Activated naive CD8-positive, alpha-beta T cell (primary cell): ENCODE results near the gene TARM1.
A peak's percentile ranks its signal among the peaks of the same experiment; 100 is the strongest.

Experiments used
- H3K27ac Mint-ChIP-seq: one replicate; pipeline ENCODE4 v1.8.0; 2021; ENCODE audit warnings: mixed read lengths
- H3K27me3 Mint-ChIP-seq: one replicate; pipeline ENCODE4 v1.8.0; 2021; ENCODE audit warnings: mixed read lengths
- H3K36me3 Mint-ChIP-seq: one replicate; pipeline ENCODE4 v1.8.0; 2021; ENCODE audit warnings: mixed read lengths
- H3K4me1 Mint-ChIP-seq: one replicate; pipeline ENCODE4 v1.8.0; 2021; ENCODE audit warnings: low read depth, mixed read lengths
- H3K4me3 Mint-ChIP-seq: one replicate; pipeline ENCODE4 v1.8.0; 2021; ENCODE audit warnings: mild to moderate bottlenecking, mixed read lengths
- H3K9me3 Mint-ChIP-seq: one replicate; pipeline ENCODE4 v1.8.0; 2021; ENCODE audit warnings: low read depth, mixed read lengths

TARM1 gene

GRCh38 chr19:54081032-54081431 is at the start of gene TARM1:
TSS of gene TARM1 (minus strand) at chr19:54081365. CDS start at chr19:54081340, 25 bp downstream.
- Mint-ChIP-seq H3K4me3 (no peak within 1 kb of the TSS), H3K27me3 (no peaks in the 10 kb centered on the region), H3K27ac (no peak within 1 kb of the TSS), H3K9me3 (peaks cover 6% of the 10 kb centered on the region), H3K36me3 (no peaks in the 10 kb centered on the region), H3K4me1 (no peaks in the 10 kb centered on the region)

- Mint-ChIP-seq H3K4me1 (peaks cover 3% of the 10 kb centered on the region), H3K27ac (no peak overlapping the region), H3K4me3 (no peak overlapping the region), H3K27me3 (no peaks in the 10 kb centered on the region), H3K9me3 (no peaks in the 10 kb centered on the region), H3K36me3 (peaks cover 2% of the 10 kb centered on the region)
Observed at GRCh38 chr19:54129617-54129996, 48.4 kb upstream of the TARM1 start.

- H3K27ac Mint-ChIP-seq = no peak overlapping the region
- no peaks in the 10 kb centered on the region for H3K9me3 Mint-ChIP-seq
- no peaks in the 10 kb centered on the region for H3K27me3 Mint-ChIP-seq
- H3K36me3 Mint-ChIP-seq = peaks cover 2% of the 10 kb centered on the region
- H3K4me1 Mint-ChIP-seq = no peaks in the 10 kb centered on the region
- no peak overlapping the region for H3K4me3 Mint-ChIP-seq
Observed at GRCh38 chr19:54128796-54129616, 47.8 kb upstream of the TARM1 start.

- no peaks in the 10 kb centered on the region for H3K4me1 Mint-ChIP-seq
- no peaks in the 10 kb centered on the region for H3K9me3 Mint-ChIP-seq
- H3K36me3 Mint-ChIP-seq = peaks cover 2% of the 10 kb centered on the region
Observed at GRCh38 chr19:54128441-54128725, 47.2 kb upstream of the TARM1 start.

GRCh38 chr19:54127688-54128440 is 46.7 kb upstream of the TARM1 start:
- H3K27me3 Mint-ChIP-seq = no peaks in the 10 kb centered on the region
- H3K27ac Mint-ChIP-seq = no peak overlapping the region
- H3K9me3 Mint-ChIP-seq = no peaks in the 10 kb centered on the region
- H3K4me1 Mint-ChIP-seq = no peaks in the 10 kb centered on the region
- no peak overlapping the region for H3K4me3 Mint-ChIP-seq
- H3K36me3 Mint-ChIP-seq = peaks cover 2% of the 10 kb centered on the region

More at GRCh38 chr19:54128441-54128725, 47.2 kb upstream of the TARM1 start:
- Mint-ChIP-seq H3K27ac (no peak overlapping the region), H3K27me3 (no peaks in the 10 kb centered on the region), H3K4me3 (no peak overlapping the region)

DNA sequence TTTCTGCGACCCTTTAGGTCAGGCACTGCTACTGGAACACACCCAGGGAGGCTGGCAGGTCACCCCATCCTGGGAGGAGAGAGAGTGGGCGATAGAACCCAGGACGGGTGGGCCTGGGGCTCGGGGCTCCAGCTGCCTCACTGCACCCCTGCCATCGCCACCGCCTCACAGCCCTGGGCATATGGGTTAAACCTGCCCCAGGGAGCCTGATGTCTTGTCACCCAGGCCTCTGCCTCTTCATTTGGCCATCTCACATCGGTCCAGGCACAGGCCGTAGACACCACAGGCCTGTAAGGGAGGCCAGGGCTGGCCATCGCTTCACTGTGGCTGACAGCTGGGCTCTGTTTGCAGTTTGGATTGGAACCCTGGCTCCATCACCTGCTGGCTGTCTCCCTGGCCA is 44.5 kb upstream of the TARM1 start:
- Mint-ChIP-seq H3K36me3 (no peaks in the 10 kb centered on the region), H3K4me3 (no peak overlapping the region), H3K4me1 (no peaks in the 10 kb centered on the region), H3K27me3 (no peaks in the 10 kb centered on the region), H3K9me3 (no peaks in the 10 kb centered on the region), H3K27ac (peak overlapping the region; percentile 41)

DNA sequence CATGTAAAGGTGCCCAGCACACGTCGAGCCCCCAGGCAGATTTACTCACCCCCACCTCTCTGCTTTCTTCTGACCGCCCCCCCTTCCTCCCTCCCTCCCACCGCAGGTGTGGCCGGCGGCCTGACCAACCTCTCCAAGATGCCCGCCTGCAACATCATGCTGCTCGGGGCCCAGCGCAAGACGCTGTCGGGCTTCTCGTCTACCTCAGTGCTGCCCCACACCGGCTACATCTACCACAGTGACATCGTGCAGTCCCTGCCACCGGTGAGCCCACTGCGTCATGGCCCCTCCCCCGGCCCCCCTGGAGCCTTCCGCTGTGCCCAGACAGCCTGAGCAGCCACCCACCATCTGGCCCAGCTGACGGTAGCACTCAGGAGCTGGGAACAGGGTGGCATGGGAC is 43.2 kb upstream of the TARM1 start:
- H3K4me1 Mint-ChIP-seq = no peaks in the 10 kb centered on the region
- H3K27ac Mint-ChIP-seq = no peak overlapping the region
- H3K36me3 Mint-ChIP-seq = no peaks in the 10 kb centered on the region
- H3K9me3 Mint-ChIP-seq = no peaks in the 10 kb centered on the region
- no peak overlapping the region for H3K4me3 Mint-ChIP-seq
- no peaks in the 10 kb centered on the region for H3K27me3 Mint-ChIP-seq

DNA sequence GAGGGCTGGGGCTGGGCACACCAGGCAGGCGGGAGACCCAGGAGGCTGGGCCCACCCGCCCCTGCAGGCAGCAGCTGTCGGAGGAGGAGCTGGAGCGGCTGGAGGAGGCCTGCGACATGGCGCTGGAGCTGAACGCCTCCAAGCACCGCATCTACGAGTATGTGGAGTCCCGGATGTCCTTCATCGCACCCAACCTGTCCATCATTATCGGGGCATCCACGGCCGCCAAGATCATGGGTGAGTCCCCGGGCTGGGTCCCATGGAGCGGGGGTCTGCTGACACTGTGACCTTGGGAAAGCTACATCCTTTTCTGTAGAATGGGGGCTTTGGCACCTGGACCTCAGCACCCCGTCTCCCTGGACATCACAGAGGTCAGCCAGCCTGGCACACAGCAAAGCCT is 42.5 kb upstream of the TARM1 start:
- Mint-ChIP-seq H3K36me3 (no peaks in the 10 kb centered on the region), H3K9me3 (no peaks in the 10 kb centered on the region), H3K4me1 (no peaks in the 10 kb centered on the region), H3K27ac (no peak overlapping the region), H3K4me3 (no peak overlapping the region), H3K27me3 (no peaks in the 10 kb centered on the region)

DNA sequence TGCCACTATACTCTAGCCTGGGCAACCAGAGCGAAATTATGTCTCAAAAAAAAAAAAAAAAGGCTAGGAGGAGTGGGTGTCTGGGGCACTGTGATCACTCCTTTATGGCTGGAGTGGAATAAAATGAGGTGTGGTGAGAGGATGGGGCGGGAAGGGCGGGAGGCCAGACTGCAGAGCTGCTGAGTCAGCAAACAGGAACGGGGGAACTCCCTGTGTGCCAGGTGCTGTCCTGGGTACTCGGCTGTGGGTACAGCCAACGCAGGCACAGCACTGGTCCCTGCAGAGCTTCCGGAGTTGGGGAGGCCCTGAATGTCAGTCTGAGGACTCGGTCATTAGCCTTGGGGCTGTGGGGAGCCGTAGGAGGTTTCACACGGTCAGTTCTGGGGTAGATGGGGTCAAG is 40.1 kb upstream of the TARM1 start:
- Mint-ChIP-seq H3K4me1 (peaks cover 14% of the 10 kb centered on the region), H3K36me3 (no peaks in the 10 kb centered on the region), H3K4me3 (no peak overlapping the region), H3K27me3 (no peaks in the 10 kb centered on the region), H3K27ac (no peak overlapping the region), H3K9me3 (no peaks in the 10 kb centered on the region)

DNA sequence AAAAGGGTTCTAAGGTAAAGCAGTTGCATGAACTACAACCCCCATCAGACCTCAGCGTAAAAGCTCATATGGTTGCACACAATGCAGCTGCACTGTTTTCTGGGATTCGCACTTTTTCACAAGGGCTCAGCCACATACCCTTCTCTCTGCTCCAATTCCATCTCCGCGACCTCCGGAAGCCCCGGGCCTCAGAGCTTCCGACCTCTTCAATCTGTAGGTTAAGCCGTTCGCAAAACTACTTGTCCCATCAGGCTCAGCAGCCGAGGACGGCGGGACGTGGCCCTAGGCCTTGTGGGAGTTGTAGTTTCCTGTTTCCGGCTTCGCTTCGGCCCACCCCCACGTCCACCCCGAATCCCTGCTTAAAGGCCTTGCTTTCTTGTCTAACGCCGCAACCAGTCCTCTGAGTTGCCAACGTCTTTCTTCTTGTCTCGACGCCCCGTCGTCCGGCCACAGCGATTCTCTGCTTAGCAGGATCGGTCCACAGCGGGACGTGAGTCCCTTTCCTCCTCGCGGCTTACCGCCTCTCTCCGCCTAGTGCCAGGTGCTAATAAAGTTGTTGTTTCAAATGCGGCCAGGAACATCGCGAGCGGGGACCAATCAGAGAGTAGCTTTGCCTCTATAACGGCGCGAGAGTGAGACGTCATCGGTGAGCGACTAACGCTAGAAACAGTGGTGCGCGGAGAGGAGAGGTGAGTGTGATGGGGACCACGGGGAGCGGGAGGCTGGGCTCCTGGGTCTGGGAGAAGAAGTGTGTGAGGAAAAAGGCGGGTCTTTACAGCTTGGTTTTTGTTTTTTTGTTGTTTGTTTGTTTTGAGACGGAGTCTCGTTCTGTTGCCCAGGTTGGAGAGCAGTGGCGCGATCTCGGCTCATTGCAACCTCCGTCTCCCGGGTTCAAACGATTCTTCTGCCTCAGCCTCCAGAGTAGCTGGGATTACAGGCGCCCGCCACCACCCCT is 34.2 kb upstream of the TARM1 start, which contains the start of the genes PRPF31 and TFPT:
PRPF31 (plus strand) TSS at position 646 of the 955 bp plus-strand sequence. CDS start 2,525 bp downstream, outside the sequence.
TFPT (minus strand) TSS at position 549 of the 955 bp plus-strand sequence; CDS start at position 161, 388 bp downstream.
- Mint-ChIP-seq H3K4me1 (peaks cover 38% of the 10 kb centered on the region), H3K36me3 (peaks cover 6% of the 10 kb centered on the region), H3K27me3 (no peaks in the 10 kb centered on the region), H3K4me3 (peak within 1 kb of the TSS; percentile 95), H3K9me3 (no peaks in the 10 kb centered on the region), H3K27ac (peak within 1 kb of the TSS; percentile 98)

GRCh38 chr19:54114340-54115108 is 33.4 kb upstream of the TARM1 start:
- Mint-ChIP-seq H3K4me3 (peak overlapping the region; percentile 95), H3K27ac (peak overlapping the region; percentile 98), H3K9me3 (no peaks in the 10 kb centered on the region), H3K27me3 (no peaks in the 10 kb centered on the region), H3K4me1 (peaks cover 38% of the 10 kb centered on the region), H3K36me3 (peaks cover 6% of the 10 kb centered on the region)

- H3K4me3 Mint-ChIP-seq = no peak overlapping the region
- no peaks in the 10 kb centered on the region for H3K27me3 Mint-ChIP-seq
- peaks cover 25% of the 10 kb centered on the region for H3K4me1 Mint-ChIP-seq
- no peak overlapping the region for H3K27ac Mint-ChIP-seq
- H3K36me3 Mint-ChIP-seq = peaks cover 3% of the 10 kb centered on the region
- H3K9me3 Mint-ChIP-seq = no peaks in the 10 kb centered on the region
Observed at GRCh38 chr19:54109651-54110050, 28.5 kb upstream of the TARM1 start.

DNA sequence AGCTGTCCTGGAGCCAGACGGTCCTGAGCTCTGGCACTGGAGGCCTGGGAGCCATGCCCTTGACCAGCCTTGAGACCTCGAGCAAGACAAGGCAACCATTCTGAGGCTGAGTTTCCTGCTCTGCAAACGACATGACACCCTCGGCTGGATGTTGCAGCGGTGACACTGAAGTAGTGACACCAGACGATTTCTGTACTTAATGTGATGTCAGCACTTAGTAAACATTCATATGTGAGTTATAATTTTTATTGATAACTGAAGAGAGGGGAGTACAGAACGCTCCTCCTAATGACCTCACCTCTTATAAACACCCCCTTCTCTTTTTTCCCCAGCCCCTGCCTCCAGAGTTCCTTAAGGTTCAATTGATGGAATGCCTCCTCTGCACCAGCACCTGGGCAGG is 27.3 kb upstream of the TARM1 start:
- Mint-ChIP-seq H3K27me3 (no peaks in the 10 kb centered on the region), H3K4me3 (no peak overlapping the region), H3K36me3 (peaks cover 3% of the 10 kb centered on the region), H3K27ac (no peak overlapping the region), H3K4me1 (peaks cover 25% of the 10 kb centered on the region), H3K9me3 (no peaks in the 10 kb centered on the region)

DNA sequence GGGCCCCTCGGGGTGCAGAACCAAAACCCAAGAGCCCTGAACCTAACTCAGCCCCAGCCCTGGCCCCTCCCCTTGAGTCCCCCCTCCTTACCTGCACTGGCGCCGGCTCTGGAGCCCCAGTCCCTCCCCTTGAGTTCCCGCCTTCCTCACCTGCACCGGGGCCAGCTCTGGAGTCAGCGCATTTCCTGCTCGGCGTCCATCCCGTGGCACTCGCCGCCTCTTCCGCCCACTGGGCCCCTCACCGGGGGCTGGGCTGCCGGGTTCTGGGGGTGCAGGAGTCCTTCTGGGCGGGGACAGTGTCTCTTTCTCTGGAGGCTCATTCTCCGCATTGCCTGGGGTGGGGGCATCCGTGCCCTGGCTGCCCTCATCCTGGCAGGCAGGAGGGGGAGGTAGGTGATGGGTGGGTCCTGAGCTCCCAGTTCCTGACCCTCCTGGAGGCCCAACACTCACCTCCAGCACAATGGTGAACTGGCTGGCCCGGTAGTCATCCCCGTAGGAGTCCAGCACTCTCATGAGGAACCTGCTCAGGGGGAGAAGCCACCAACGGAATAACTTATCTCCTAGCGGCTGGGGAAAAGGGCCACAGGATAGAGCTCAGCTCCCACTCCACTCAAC is 26.8 kb upstream of the TARM1 start:
- Mint-ChIP-seq H3K36me3 (peaks cover 3% of the 10 kb centered on the region), H3K9me3 (no peaks in the 10 kb centered on the region), H3K4me1 (peaks cover 25% of the 10 kb centered on the region), H3K27me3 (no peaks in the 10 kb centered on the region), H3K27ac (no peak overlapping the region), H3K4me3 (no peak overlapping the region)
